ENCODE data around the gene EDIL3.

DNA sequence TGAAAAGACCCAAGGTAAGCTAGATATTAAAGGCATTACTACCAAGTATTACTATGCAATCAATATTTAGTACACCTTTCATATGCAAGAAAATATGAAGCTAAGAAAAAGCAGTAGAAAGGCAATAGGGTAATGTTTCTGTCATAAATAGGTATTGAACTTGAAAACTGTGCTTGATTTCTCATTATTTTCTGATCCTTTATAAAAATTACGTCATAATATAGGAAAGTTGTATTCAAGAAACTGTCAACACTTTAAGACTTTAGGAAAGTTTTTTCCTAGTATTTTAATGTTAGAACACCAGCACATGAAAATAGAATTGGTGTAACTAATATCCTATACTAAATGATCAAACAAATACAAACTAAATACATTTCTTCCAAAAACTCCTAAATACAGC lies 133.2 kb downstream of the EDIL3 start:
- no peak for TF ChIP-seq NR2C2 (IDR thresholded peaks at IDR 0.05; ENCODE audit: borderline replicate concordance, control insufficient read depth, insufficient read length, low read depth)
- TF ChIP-seq SMAD5 (IDR thresholded peaks at IDR 0.05; ENCODE audit: low read depth), result no peak
